CD4-positive, alpha-beta T cell treated with Interleukin-2 at 100 ng/mL for 4 hours (primary cell): ENCODE data around the gene FOXK1.

Source experiments
- DNase-seq: peaks from one replicate; pipeline ENCODE4 v3.0.0-alpha.2; 2020; ENCODE audit warnings: low spot score

Gene FOXK1

GRCh38 chr7:4765776-4766490 is 83.8 kb downstream of the FOXK1 start:
- no peak for DNase-seq

GRCh38 chr7:4766666-4767519 is 84.8 kb downstream of the FOXK1 start:
- DNase-seq = no peak

GRCh38 chr7:4768597-4769569 is 86.8 kb downstream of the FOXK1 start:
- DNase-seq = no peak

GRCh38 chr7:4769761-4770160 is 87.7 kb downstream of the FOXK1 start:
- no peak for DNase-seq

GRCh38 chr7:4770886-4771285 is 88.8 kb downstream of the FOXK1 start:
- DNase-seq = no peak

GRCh38 chr7:4771737-4772136 is 89.6 kb downstream of the FOXK1 start:
- DNase-seq = no peak

- no peak for DNase-seq
Observed at GRCh38 chr7:4772306-4772705, 90.2 kb downstream of the FOXK1 start.

GRCh38 chr7:4774007-4774406 is 91.9 kb downstream of the FOXK1 start:
- DNase-seq = no peak

- peak; percentile 30 for DNase-seq
Observed at GRCh38 chr7:4774658-4775249, 92.7 kb downstream of the FOXK1 start.

- peak; percentile 95 for DNase-seq
Observed at GRCh38 chr7:4775250-4775847, 93.3 kb downstream of the FOXK1 start, which contains the start of gene AP5Z1. TSS of gene AP5Z1 (plus strand) at chr7:4775623. CDS start at chr7:4775716, 93 bp downstream.

- peak; percentile 55 for DNase-seq
Observed at GRCh38 chr7:4775848-4776623, 93.9 kb downstream of the FOXK1 start.

- no peak for DNase-seq
Observed at GRCh38 chr7:4779118-4779517, 97.0 kb downstream of the FOXK1 start.

- DNase-seq = no peak
Observed at GRCh38 chr7:4781366-4782069, 99.4 kb downstream of the FOXK1 start.

- DNase-seq = no peak
Observed at GRCh38 chr7:4782333-4783291, 100.5 kb downstream of the FOXK1 start.

- no peak for DNase-seq
Observed at GRCh38 chr7:4783292-4783652, 101.2 kb downstream of the FOXK1 start.

GRCh38 chr7:4783762-4784351 is 101.8 kb downstream of the FOXK1 start:
- no peak for DNase-seq

GRCh38 chr7:4784799-4785198 is 102.7 kb downstream of the FOXK1 start:
- DNase-seq = no peak

GRCh38 chr7:4785371-4785770 is 103.3 kb downstream of the FOXK1 start:
- DNase-seq = no peak
